Skeletal muscle tissue (tissue), 4 donors: ENCODE measurements around the gene CCL19. TPM values are rescaled to one million over a fixed set of nuclear protein-coding genes. Genes with fewer than 3 reads are reported as not detected.

ENCODE experiments used
- H3K27ac ChIP-seq: one replicate; pipeline ENCODE4 v1.7.0; 2013; ENCODE audit warnings: mild to moderate bottlenecking, low read depth, low read length, inconsistent platforms
- H3K27me3 ChIP-seq, 3 donors: one replicate each; pipeline ENCODE4 v1.7.0; 2013; ENCODE audit warnings: low read length in 3 of 3; ENCODE audit not compliant: control insufficient read depth in 3 of 3, insufficient read depth in 3 of 3
- H3K36me3 ChIP-seq, 3 donors: one replicate each; pipeline ENCODE4 v1.7.0; 2013; ENCODE audit warnings: low read length in 3 of 3; ENCODE audit not compliant: control insufficient read depth in 3 of 3, insufficient read depth in 3 of 3
- H3K4me1 ChIP-seq, 3 donors: one replicate each; pipeline ENCODE4 v1.7.0; 2013; ENCODE audit warnings: low read length in 3 of 3, mild to moderate bottlenecking in 3 of 3; ENCODE audit not compliant: control insufficient read depth in 3 of 3, insufficient read depth in 3 of 3
- H3K4me3 ChIP-seq, 3 donors: one replicate each; pipeline ENCODE4 v1.7.0; 2013; ENCODE audit warnings: low read length in 3 of 3
- H3K9ac ChIP-seq, 3 donors: one replicate each; pipeline ENCODE4 v1.7.0; 2013; ENCODE audit warnings: low read length in 3 of 3, mild to moderate bottlenecking in 3 of 3, moderate library complexity in 2 of 3, low read depth in 1 of 3
- H3K9me3 ChIP-seq, 3 donors: one replicate each; pipeline ENCODE4 v1.7.0; 2013; ENCODE audit warnings: low read length in 3 of 3; ENCODE audit not compliant: control insufficient read depth in 3 of 3
- total RNA-seq: library from RNA; depleted of rRNA; stranded (reverse); fragments of >200 nt; gene quantifications from one replicate; pipeline ENCODE4 v1.2.3, GENCODE V29; 2014
- donor health status: Osteomylitis.

The CCL19 gene
- total RNA-seq, 1 donor from 2014 or later = not detected

- peaks cover 7 to 25% (median 17%) of the 10 kb centered on the region in 3 donors for H3K4me1 ChIP-seq
- H3K9me3 ChIP-seq = no peaks in the 10 kb centered on the region
- peak overlapping the region; percentile 88 to 94 (median 91) for H3K9ac ChIP-seq
- H3K27me3 ChIP-seq = no peaks in the 10 kb centered on the region
- H3K27ac ChIP-seq = peak overlapping the region; percentile 99
- H3K4me3 ChIP-seq = peak overlapping the region; percentile 89 to 91 (median 89)
- peaks cover 9 to 23% (median 10%) of the 10 kb centered on the region in 3 donors for H3K36me3 ChIP-seq
Measured at GRCh38 chr9:34665381-34666250, 25.5 kb downstream of the CCL19 start.

- peaks cover 15 to 29% (median 15%) of the 10 kb centered on the region in 3 donors for H3K36me3 ChIP-seq
- no peaks in the 10 kb centered on the region for H3K9me3 ChIP-seq
- peak overlapping the region; percentile 60 to 76 (median 61) for H3K9ac ChIP-seq
- H3K4me1 ChIP-seq = peaks cover 7 to 25% (median 17%) of the 10 kb centered on the region in 3 donors
- H3K4me3 ChIP-seq = peak overlapping the region; percentile 65 to 91 (median 89)
- peak overlapping the region; percentile 72 for H3K27ac ChIP-seq
- H3K27me3 ChIP-seq = no peaks in the 10 kb centered on the region
Measured at GRCh38 chr9:34665067-34665380, 26.1 kb downstream of the CCL19 start.

- no peaks in the 10 kb centered on the region for H3K27me3 ChIP-seq
- H3K9me3 ChIP-seq = no peaks in the 10 kb centered on the region
Measured at GRCh38 chr9:34664281-34665066, 26.6 kb downstream of the CCL19 start.

GRCh38 chr9:34663303-34663605 is 27.8 kb downstream of the CCL19 start:
- Histone ChIP-seq H3K9me3 (no peaks in the 10 kb centered on the region), H3K27ac (no peak overlapping the region), H3K4me1 (peaks cover 7 to 25% (median 17%) of the 10 kb centered on the region in 3 donors), H3K36me3 (peaks cover 18 to 33% (median 21%) of the 10 kb centered on the region in 3 donors), H3K4me3 (no peak overlapping the region), H3K9ac (no peak overlapping the region), H3K27me3 (no peaks in the 10 kb centered on the region)

More at GRCh38 chr9:34664281-34665066, 26.6 kb downstream of the CCL19 start:
- peaks cover 7 to 25% (median 17%) of the 10 kb centered on the region in 3 donors for H3K4me1 ChIP-seq
- H3K9ac ChIP-seq = peak overlapping the region; percentile 34 to 76 (median 60)
- H3K36me3 ChIP-seq = peaks cover 18 to 35% (median 20%) of the 10 kb centered on the region in 3 donors
- peak overlapping the region; percentile 65 to 91 (median 89) for H3K4me3 ChIP-seq
- peak overlapping the region; percentile 72 for H3K27ac ChIP-seq

GRCh38 chr9:34662526-34663302 is 28.4 kb downstream of the CCL19 start, which contains the start of gene CCL27:
TSS of gene CCL27 (minus strand) at chr9:34662657. CDS start at chr9:34662633, 24 bp downstream.
- Histone ChIP-seq H3K4me3 (no peak within 1 kb of the TSS), H3K9ac (no peak within 1 kb of the TSS), H3K4me1 (peaks cover 7 to 25% (median 17%) of the 10 kb centered on the region in 3 donors), H3K27ac (no peak within 1 kb of the TSS), H3K27me3 (no peaks in the 10 kb centered on the region), H3K36me3 (peaks cover 18 to 35% (median 22%) of the 10 kb centered on the region in 3 donors), H3K9me3 (no peaks in the 10 kb centered on the region)

GRCh38 chr9:34659592-34660253 is 31.4 kb downstream of the CCL19 start:
- H3K4me1 ChIP-seq = peaks cover 11 to 16% (median 16%) of the 10 kb centered on the region in 3 donors
- no peaks in the 10 kb centered on the region for H3K9me3 ChIP-seq
- H3K4me3 ChIP-seq = no peak overlapping the region
- no peak overlapping the region for H3K27ac ChIP-seq
- peaks cover 18 to 44% (median 27%) of the 10 kb centered on the region in 3 donors for H3K36me3 ChIP-seq
- H3K27me3 ChIP-seq = no peaks in the 10 kb centered on the region
- H3K9ac ChIP-seq = no peak overlapping the region

GRCh38 chr9:34658461-34658860 is 32.6 kb downstream of the CCL19 start:
- no peaks in the 10 kb centered on the region for H3K27me3 ChIP-seq
- peaks cover 18 to 23% (median 22%) of the 10 kb centered on the region in 3 donors for H3K4me1 ChIP-seq
- no peak overlapping the region for H3K9ac ChIP-seq
- no peaks in the 10 kb centered on the region for H3K9me3 ChIP-seq
- no peak overlapping the region for H3K4me3 ChIP-seq
- no peak overlapping the region for H3K27ac ChIP-seq
- peaks cover 18 to 44% (median 27%) of the 10 kb centered on the region in 3 donors for H3K36me3 ChIP-seq

- no peaks in the 10 kb centered on the region for H3K9me3 ChIP-seq
- H3K27me3 ChIP-seq = no peaks in the 10 kb centered on the region
- no peak overlapping the region for H3K27ac ChIP-seq
- H3K9ac ChIP-seq = no peak overlapping the region
- no peak overlapping the region for H3K4me3 ChIP-seq
- H3K4me1 ChIP-seq = peaks cover 30 to 37% (median 36%) of the 10 kb centered on the region in 3 donors
- peaks cover 18 to 40% (median 27%) of the 10 kb centered on the region in 3 donors for H3K36me3 ChIP-seq
Measured at GRCh38 chr9:34656992-34657391, 34.1 kb downstream of the CCL19 start.

GRCh38 chr9:34655394-34655793 is 35.7 kb downstream of the CCL19 start:
- Histone ChIP-seq H3K27me3 (no peaks in the 10 kb centered on the region), H3K9ac (peak overlapping the region in 1 of 3 donors; percentile 33), H3K27ac (no peak overlapping the region), H3K4me1 (peaks cover 38 to 49% (median 47%) of the 10 kb centered on the region in 3 donors), H3K36me3 (peaks cover 7 to 25% (median 23%) of the 10 kb centered on the region in 3 donors), H3K4me3 (no peak overlapping the region), H3K9me3 (no peaks in the 10 kb centered on the region)
